Esophagus muscularis mucosa (tissue), 3 donors: Measurements from ENCODE around the gene STK40.

Source experiments
- CTCF ChIP-seq, 3 experiments: fragments of 200-600 bp in 2 of 3; fragments of 450-650 bp in 1 of 3; sonication (generic) in 2 of 3; IDR thresholded peaks; one replicate each; pipeline ENCODE4 v1.5.1; 2017 to 2019; ENCODE audit warnings: antibody characterized with exemption in 3 of 3, mild to moderate bottlenecking in 2 of 3, moderate library complexity in 1 of 3
- POLR2A ChIP-seq: fragments of 450-650 bp; IDR thresholded peaks from one replicate; pipeline ENCODE4 v1.6.1; 2017; ENCODE audit warnings: antibody characterized with exemption, moderate library complexity, mild to moderate bottlenecking, low read depth

DNA sequence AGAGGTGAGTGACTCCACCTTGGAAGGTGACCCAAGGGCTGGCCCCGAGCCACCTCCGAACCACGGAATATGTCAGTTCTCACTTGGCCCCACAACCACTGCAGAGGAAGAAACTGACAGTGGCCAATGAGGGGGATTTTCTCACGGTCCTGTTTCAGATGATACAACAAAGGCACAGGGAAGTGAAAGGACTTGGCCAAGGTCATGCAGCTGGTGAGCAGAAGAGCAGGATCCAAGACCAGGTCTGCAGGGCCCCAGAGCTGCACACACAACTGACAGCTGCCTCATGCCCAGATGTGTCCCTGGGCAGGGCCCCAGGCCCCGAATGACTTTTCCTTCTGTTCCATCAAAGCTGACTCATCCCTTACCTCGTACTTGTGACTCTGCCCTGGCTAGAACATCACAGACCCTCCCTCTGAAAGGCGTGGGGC is 36.5 kb downstream of the STK40 start:
- no peak for TF ChIP-seq CTCF (IDR thresholded peaks at IDR 0.05)
- TF ChIP-seq POLR2A = no peak
